GM12873 (cell line): ENCODE results near the gene BRMS1L.

Source experiments
- CTCF ChIP-seq: IDR thresholded peaks from 2 replicates; pipeline ENCODE4 v1.5.1; 2012; ENCODE audit warnings: low read depth, mild to moderate bottlenecking, moderate library complexity, low read length, control low read depth; ENCODE audit not compliant: insufficient read depth; ENCODE audit errors: missing control alignments

The BRMS1L gene

GRCh38 chr14:35900741-35901140 is 74.6 kb downstream of the BRMS1L start:
- no peak for TF ChIP-seq CTCF

- TF ChIP-seq CTCF = no peak
These were observed 83.5 kb downstream of the BRMS1L start for GRCh38 chr14:35909665-35910064.

GRCh38 chr14:35910191-35910590 is 84.1 kb downstream of the BRMS1L start:
- TF ChIP-seq CTCF = no peak

GRCh38 chr14:35911097-35911496 is 85.0 kb downstream of the BRMS1L start:
- TF ChIP-seq CTCF = no peak

- no peak for TF ChIP-seq CTCF
These were observed 89.0 kb downstream of the BRMS1L start for GRCh38 chr14:35915185-35915584.

- TF ChIP-seq CTCF = no peak
These were observed 89.6 kb downstream of the BRMS1L start for GRCh38 chr14:35915775-35916174.
